Measurements from ENCODE around the gene CCDC141. TPM values are rescaled to one million over a fixed set of nuclear protein-coding genes. Genes with fewer than 3 reads are reported as not detected.

Gene CCDC141
- total and polyA plus RNA-seq, 2 donors (not counting 3 experiments of a cell fraction or from before 2014, with no cell fraction given) = not detected

DNA sequence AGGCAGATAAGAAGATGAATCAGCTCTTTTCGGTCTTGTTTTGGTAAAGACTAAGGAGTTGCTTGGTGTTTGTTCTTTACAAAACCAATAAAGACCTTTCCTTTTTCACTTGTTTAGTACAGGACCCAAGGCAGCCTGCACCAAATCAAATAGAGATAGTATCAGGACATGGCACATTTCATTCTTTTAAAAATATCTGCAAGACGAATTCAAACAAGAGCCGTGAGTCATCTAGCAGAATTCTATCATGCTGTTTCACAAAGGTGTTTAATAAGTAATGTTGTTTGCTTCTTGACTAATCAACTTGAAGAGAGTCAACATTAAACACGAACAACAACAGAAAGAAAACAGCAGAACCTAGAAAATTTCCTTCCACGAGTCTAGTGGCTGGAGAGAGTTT is 139.9 kb downstream of the CCDC141 start:
- Histone ChIP-seq H3K4me2 (ENCODE audit: insufficient read depth, low read length) (no peak overlapping the region), H3K4me3 (replicated peaks in 1 of 3; ENCODE audit: insufficient read depth in 1 of 3, low read depth in 1 of 3, low read length in 3 of 3) (no peak overlapping the region), H3K36me3 (ENCODE audit: control insufficient read depth in 2 of 2, extremely low read depth in 1 of 2, insufficient read depth in 2 of 2, low read length in 2 of 2) (no peaks in the 10 kb centered on the region), H3K27me3 (ENCODE audit: control insufficient read depth in 2 of 2, insufficient read depth in 2 of 2, low read length in 2 of 2) (no peaks in the 10 kb centered on the region), H3K27ac (ENCODE audit: insufficient read depth, low read depth, low read length) (no peak overlapping the region), H2AFZ (ENCODE audit: low read depth, low read length) (no peak overlapping the region), H3K79me2 (ENCODE audit: control insufficient read depth, insufficient read depth, low read length) (no peaks in the 10 kb centered on the region), H3K4me1 (ENCODE audit: control insufficient read depth, extremely low read depth, insufficient read depth, low read length) (peaks cover 2% of the 10 kb centered on the region), H3K9me1 (replicated peaks; ENCODE audit: control insufficient read depth, extremely low read depth, insufficient read depth, low read length) (no peaks in the 10 kb centered on the region), H3K9me3 (replicated peaks; ENCODE audit: control insufficient read depth, insufficient read depth, low read length) (no peaks in the 10 kb centered on the region), H3K9ac (replicated peaks; ENCODE audit: extremely low read depth, insufficient read depth, low read length) (no peak overlapping the region), H4K20me1 (replicated peaks; ENCODE audit: control insufficient read depth, extremely low read depth, insufficient read depth, low read length) (no peaks in the 10 kb centered on the region)
- ChIA-PET CTCF (interaction anchor here (0.9 to 6.2 kb wide), 9 partner anchors 9 to 220 kb away, joined by 3 to 94 read pairs (median 6); no protein-coding TSS in a partner anchor), POLR2A (no interaction called here)
- DNase-seq (ENCODE audit: low read depth, low spot score) (no peak), FAIRE-seq (no peak)
- no TSS peak for BruUV-seq (replicated peaks)
- dilution Hi-C loops (cut with MboI; ENCODE audit: extremely low pct_ligation_motif_present, low sequenced_read_pairs) = loop anchor here (25.0 kb wide), 1 partner anchor 98 kb away; the partner anchor contains the start of gene TTN
- no peak for TF ChIP-seq MYC (IDR thresholded peaks at IDR 0.05; ENCODE audit: low read depth, low read length)
- TF ChIP-seq, protein P1, sequence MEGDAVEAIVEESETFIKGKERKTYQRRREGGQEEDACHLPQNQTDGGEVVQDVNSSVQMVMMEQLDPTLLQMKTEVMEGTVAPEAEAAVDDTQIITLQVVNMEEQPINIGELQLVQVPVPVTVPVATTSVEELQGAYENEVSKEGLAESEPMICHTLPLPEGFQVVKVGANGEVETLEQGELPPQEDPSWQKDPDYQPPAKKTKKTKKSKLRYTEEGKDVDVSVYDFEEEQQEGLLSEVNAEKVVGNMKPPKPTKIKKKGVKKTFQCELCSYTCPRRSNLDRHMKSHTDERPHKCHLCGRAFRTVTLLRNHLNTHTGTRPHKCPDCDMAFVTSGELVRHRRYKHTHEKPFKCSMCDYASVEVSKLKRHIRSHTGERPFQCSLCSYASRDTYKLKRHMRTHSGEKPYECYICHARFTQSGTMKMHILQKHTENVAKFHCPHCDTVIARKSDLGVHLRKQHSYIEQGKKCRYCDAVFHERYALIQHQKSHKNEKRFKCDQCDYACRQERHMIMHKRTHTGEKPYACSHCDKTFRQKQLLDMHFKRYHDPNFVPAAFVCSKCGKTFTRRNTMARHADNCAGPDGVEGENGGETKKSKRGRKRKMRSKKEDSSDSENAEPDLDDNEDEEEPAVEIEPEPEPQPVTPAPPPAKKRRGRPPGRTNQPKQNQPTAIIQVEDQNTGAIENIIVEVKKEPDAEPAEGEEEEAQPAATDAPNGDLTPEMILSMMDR (IDR thresholded peaks at IDR 0.05; ENCODE audit: extremely low read depth in 1 of 2, insufficient read depth in 1 of 2, low read depth in 1 of 2, low read length in 2 of 2) = no peak
- TF ChIP-seq POLR2AphosphoS5 (IDR thresholded peaks at IDR 0.05; ENCODE audit: insufficient read depth, low read depth, low read length) = no peak
- no peak for TF ChIP-seq GATA2 (IDR thresholded peaks at IDR 0.05; ENCODE audit: insufficient read depth, insufficient read length, low read depth, low read length)
- no peak for TF ChIP-seq POLR2A (IDR thresholded peaks at IDR 0.05; ENCODE audit: low read depth, low read length)
- TF ChIP-seq JUN (IDR thresholded peaks at IDR 0.05; ENCODE audit: borderline replicate concordance, insufficient read depth, insufficient read length, low read depth) = no peak
- TF ChIP-seq FOS (IDR thresholded peaks at IDR 0.05; ENCODE audit: borderline replicate concordance, insufficient read depth, low read length) = no peak
- intact Hi-C loops (cut with micrococcal nuclease) = loop anchor here (10.0 kb wide), 1 partner anchor 835 kb away; no protein-coding TSS in a partner anchor

All from endothelial cell of umbilical vein (primary cell).